ENCODE data around the gene CAMK2A.

GRCh38 chr5:150256410-150257064 is 33.0 kb downstream of the CAMK2A start:
- TF ChIP-seq, protein P1, sequence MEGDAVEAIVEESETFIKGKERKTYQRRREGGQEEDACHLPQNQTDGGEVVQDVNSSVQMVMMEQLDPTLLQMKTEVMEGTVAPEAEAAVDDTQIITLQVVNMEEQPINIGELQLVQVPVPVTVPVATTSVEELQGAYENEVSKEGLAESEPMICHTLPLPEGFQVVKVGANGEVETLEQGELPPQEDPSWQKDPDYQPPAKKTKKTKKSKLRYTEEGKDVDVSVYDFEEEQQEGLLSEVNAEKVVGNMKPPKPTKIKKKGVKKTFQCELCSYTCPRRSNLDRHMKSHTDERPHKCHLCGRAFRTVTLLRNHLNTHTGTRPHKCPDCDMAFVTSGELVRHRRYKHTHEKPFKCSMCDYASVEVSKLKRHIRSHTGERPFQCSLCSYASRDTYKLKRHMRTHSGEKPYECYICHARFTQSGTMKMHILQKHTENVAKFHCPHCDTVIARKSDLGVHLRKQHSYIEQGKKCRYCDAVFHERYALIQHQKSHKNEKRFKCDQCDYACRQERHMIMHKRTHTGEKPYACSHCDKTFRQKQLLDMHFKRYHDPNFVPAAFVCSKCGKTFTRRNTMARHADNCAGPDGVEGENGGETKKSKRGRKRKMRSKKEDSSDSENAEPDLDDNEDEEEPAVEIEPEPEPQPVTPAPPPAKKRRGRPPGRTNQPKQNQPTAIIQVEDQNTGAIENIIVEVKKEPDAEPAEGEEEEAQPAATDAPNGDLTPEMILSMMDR (IDR thresholded peaks at IDR 0.05) = no peak
- TF ChIP-seq POLR2A (IDR thresholded peaks at IDR 0.05) (no peak), POLR2AphosphoS5 (IDR thresholded peaks at IDR 0.05) (no peak), EP300 (IDR thresholded peaks at IDR 0.05; ENCODE audit: low read depth) (no peak)

Data from transverse colon (tissue), 4 donors.